ENCODE measurements around the gene DYNC1I1.

- TF ChIP-seq CTCF (IDR thresholded peaks at IDR 0.05) = no peak
- no peak for TF ChIP-seq POLR2A (IDR thresholded peaks at IDR 0.05)
Observed at GRCh38 chr7:95972523-95972922, 200.2 kb downstream of the DYNC1I1 start.
